GM18508 (cell line): Measurements from ENCODE around the gene MAML1.

Experiments used
- ATAC-seq: cut with Tn5 transposase; IDR thresholded peaks from one replicate; pipeline ENCODE4 v1.9.1; 2021; ENCODE audit warnings: moderate number of reproducible peaks; ENCODE audit not compliant: insufficient read depth, unreplicated experiment

The MAML1 gene

GRCh38 chr5:179801304-179802206 lies 68.9 kb downstream of the MAML1 start:
- no peak for ATAC-seq

GRCh38 chr5:179802207-179802883 lies 69.7 kb downstream of the MAML1 start:
- ATAC-seq = no peak

GRCh38 chr5:179802950-179803562 lies 70.4 kb downstream of the MAML1 start:
- ATAC-seq = no peak

DNA sequence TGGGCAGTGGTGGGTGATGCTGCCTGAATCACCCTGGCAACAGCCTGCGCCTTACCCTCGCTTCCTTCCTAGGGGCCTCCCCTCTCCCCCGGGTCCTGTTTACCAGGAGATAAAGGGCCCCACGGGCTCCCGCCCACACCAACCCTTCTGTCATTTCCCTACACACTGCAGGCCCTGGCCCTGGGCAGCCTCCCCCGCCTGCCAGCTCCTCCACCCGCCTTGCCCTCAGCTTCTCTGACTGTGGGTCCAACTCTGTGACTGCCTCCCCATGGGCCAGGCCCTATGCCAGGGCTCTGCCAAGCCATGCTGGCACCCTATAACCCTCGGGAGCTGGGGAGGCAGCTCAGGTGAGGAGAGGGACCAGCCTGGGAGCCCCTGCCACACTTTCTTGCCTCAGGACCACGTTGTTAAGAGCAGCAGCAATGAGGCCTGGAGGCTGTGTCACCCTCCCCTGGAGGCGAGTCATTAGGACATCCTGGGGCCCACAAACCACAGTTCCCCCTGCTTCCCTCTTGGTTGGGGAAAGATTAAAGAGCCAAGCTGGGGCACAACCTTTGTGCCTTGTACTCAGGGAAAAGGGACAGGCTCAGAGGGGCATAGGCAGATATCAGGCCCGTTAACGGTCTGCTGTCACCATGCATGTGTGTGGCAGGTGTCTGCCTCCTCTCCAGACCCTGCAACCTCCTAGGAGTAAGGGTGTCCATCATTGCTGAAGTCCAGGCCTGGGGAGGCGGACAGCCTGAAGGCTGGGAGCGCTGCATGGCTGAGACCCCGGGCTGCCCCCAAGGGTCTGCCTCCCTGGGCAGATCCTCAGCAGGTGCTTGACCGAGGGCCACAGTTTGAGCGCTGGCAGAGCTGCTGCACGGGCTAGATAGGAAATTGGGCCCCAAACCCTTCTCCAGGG lies 71.3 kb downstream of the MAML1 start:
- ATAC-seq = no peak

GRCh38 chr5:179804555-179804947 lies 71.9 kb downstream of the MAML1 start:
- no peak for ATAC-seq

- no peak for ATAC-seq
Measured at GRCh38 chr5:179805070-179805528, 72.5 kb downstream of the MAML1 start.

- no peak for ATAC-seq
Measured at GRCh38 chr5:179805529-179806249, 73.1 kb downstream of the MAML1 start.

- no peak for ATAC-seq
Measured at GRCh38 chr5:179806250-179807048, 73.8 kb downstream of the MAML1 start, which contains the start of gene MGAT4B. Gene MGAT4B (minus strand): TSS chr5:179806866. CDS start chr5:179806583, 283 bp downstream.

DNA sequence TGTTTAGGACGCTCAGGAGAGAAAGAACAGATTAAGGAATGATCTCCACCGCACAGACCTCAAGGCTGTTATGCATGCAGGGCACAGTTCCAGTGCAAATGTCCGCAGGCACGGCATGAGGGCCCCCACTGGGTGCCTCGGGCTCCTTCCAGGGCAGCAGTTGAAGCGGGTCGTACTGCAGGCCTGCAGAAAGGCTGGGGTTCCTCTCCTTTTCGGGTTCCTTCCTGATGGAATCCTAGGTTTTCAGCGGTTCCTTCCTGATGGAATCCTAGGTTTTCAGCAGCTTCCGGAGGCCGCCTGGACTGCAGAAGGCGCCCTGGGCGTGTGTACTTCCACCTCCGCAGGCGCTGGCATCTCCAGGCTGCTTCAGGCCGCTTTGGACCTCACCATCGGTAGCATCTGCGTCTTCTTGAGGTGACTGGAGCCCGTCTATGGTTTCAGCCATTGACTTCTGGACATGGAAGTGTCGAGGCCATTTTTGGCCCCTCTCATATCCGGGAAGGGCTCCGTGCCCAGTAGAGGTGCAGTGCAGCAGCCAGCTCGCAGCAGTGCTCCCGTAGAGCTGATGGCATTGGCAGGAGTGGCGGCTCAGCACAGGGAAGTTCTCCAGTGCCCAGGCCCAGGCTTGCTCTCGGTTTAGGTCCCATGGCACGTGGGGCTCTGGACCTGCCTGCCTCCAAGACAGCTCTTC lies 79.7 kb downstream of the MAML1 start:
- no peak for ATAC-seq

- ATAC-seq = no peak
Measured at GRCh38 chr5:179812997-179813607, 80.5 kb downstream of the MAML1 start.

DNA sequence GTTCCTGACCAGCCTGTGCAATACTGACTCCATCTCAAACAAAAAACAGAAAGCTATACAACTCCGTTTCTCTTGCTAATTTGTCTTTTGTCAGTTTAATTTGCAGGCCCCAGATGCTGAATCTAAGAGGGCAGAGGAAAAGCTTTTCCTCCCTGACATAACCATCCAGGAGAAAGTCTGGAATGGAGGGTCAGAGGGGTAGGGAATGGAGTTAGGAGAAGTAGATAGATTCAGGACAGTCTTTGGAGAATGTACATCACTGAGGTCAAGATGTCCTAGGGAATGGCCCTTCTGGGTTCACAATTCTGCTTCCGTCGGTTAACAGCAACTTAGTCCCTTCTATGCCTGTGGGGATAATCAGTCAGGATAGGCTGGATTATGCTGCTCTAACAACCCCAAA lies 81.5 kb downstream of the MAML1 start:
- no peak for ATAC-seq

DNA sequence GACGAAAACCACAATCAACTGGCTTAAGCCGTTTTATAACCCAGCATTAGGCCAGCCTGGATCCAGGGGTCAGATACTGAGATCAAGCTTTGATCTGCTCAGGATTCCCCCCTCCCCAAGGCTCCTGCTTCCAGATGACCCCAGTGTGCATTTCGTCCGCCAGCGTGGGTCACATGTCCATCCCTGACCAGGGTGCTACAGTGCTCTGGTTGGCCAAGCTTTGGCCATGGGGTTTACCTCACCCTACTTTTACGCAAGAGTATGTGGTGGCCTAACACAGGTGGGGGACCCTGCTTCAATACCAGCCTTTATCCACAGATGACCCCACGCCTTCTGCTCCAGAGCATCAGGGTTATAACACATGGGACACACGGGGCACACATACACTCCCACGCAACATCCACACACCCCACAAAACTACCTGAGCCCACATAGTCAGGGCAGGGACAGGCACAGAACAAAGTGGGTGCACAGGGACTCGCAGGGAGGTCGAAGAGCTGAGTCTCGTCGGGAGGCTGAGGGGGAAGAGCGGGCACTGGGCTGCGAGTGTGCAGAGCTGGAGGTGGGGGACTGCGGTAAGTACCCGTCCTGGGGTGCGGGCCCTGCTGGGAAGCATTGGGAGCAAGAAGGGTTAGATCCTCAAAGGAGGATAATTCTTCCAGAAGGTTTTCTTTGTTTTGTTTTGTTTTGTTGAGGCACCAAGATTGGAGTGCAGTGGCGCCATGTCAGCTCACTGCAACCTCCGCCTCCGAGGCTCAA lies 83.0 kb downstream of the MAML1 start:
- ATAC-seq = no peak

DNA sequence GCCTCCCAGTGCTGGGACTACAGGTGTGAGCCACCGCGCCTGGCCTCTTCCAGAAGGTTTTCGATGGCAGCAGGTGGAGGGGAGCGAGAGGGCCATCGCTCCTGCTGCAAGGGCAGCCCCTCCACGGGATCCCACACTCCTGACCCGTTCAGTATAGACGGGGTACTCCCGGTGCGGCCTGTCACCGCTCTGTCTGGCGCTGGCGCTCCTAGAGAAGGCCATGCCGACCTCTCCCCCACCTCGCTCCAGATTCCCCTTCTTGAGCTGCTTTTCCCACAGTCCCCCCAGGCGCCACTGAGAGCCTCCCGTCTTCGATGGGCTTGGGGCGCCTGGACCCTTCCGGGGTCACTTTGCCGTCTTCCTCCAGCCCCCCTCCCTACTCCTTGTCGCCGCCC lies 83.8 kb downstream of the MAML1 start:
- no peak for ATAC-seq

GRCh38 chr5:179816796-179817469 lies 84.3 kb downstream of the MAML1 start:
- no peak for ATAC-seq

GRCh38 chr5:179817470-179817840 lies 84.8 kb downstream of the MAML1 start:
- no peak for ATAC-seq
